ENCODE results near the gene PDE6A. TPM values are rescaled to one million over a fixed set of nuclear protein-coding genes. Genes with fewer than 3 reads are reported as not detected.

The PDE6A gene
- total and polyA plus RNA-seq, 8 donors, result 0.14 to 0.24 (median 0.18) TPM; not detected in 2

DNA sequence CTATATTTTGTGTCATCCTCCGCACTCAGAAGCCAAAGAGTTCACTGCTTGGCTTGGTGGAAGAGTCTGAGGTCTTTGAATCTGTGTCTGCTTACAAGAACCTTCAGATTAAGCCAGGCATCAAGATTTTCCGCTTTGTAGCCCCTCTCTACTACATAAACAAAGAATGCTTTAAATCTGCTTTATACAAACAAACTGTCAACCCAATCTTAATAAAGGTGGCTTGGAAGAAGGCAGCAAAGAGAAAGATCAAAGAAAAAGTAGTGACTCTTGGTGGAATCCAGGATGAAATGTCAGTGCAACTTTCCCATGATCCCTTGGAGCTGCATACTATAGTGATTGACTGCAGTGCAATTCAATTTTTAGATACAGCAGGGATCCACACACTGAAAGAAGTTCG is 36.6 kb upstream of the PDE6A start:
- DNase-seq, result no peak
- H3K27me3 ChIP-seq, result no peaks in the 10 kb centered on the region

DNA sequence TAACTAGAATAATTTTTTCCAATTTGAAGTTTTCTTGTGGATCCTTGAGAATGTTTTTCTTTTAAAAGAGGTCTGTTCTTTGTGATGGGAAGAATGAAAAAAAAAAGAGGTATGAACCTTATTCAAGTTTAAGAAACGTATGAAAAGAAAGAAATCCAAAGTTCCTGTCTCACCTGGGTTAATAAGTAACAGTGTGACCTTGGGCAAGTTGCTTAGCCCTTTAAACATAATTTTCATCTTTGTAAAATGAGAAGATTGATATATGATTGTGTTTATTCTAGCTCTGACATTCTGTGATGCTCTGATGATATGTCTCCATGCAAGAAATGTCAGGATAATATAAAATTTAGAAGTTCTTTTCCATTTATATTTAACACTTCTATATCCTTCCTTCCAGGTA is 35.3 kb upstream of the PDE6A start:
- intact Hi-C loops (cut with DNase I), result loop anchor here in 1 of 2 donors (10.0 kb wide), 1 partner anchor 145 kb away; no protein-coding TSS in a partner anchor
- TF ChIP-seq, protein P1, sequence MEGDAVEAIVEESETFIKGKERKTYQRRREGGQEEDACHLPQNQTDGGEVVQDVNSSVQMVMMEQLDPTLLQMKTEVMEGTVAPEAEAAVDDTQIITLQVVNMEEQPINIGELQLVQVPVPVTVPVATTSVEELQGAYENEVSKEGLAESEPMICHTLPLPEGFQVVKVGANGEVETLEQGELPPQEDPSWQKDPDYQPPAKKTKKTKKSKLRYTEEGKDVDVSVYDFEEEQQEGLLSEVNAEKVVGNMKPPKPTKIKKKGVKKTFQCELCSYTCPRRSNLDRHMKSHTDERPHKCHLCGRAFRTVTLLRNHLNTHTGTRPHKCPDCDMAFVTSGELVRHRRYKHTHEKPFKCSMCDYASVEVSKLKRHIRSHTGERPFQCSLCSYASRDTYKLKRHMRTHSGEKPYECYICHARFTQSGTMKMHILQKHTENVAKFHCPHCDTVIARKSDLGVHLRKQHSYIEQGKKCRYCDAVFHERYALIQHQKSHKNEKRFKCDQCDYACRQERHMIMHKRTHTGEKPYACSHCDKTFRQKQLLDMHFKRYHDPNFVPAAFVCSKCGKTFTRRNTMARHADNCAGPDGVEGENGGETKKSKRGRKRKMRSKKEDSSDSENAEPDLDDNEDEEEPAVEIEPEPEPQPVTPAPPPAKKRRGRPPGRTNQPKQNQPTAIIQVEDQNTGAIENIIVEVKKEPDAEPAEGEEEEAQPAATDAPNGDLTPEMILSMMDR (IDR thresholded peaks at IDR 0.05), result no peak
- Histone ChIP-seq H3K4me1 (no peaks in the 10 kb centered on the region), H3K4me3 (no peak overlapping the region), H3K27ac (no peak overlapping the region), H3K9me3 (no peaks in the 10 kb centered on the region), H3K27me3 (no peaks in the 10 kb centered on the region), H3K36me3 (peaks cover 0 to 58% of the 10 kb centered on the region in 2 donors)
- ATAC-seq, result no peak
- no peak for DNase-seq

More for the DNA sequence above, 36.6 kb upstream of the PDE6A start:
- H3K27ac ChIP-seq, result no peak overlapping the region
- no peaks in the 10 kb centered on the region for H3K9me3 ChIP-seq
- no peak overlapping the region for H3K4me3 ChIP-seq
- no peak for ATAC-seq
- intact Hi-C loops (cut with DNase I), result loop anchor here in 1 of 2 donors (10.0 kb wide), 1 partner anchor 146 kb away; no protein-coding TSS in a partner anchor
- H3K4me1 ChIP-seq, result no peaks in the 10 kb centered on the region
- TF ChIP-seq, protein P1 (IDR thresholded peaks at IDR 0.05), result no peak
- H3K36me3 ChIP-seq, result peaks cover 0 to 58% of the 10 kb centered on the region in 2 donors

DNA sequence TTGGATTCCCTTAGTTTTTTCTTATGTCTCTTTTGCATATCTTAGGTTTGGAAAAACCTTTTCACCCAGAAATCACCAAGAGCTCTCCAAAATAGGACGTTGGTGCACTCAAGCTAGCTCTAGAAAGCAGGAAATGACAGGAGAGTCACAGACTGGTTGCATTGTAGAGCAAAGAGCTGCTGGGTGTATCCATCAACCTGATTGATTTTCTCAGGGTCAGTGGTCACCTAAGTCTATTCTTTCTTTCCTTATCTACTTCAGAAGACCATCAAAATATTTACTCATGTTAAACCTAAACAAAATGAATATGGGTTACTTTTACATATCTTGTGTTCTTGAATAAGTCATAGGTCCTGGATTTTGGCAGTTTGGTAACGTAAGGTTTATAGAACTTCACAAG is 30.8 kb upstream of the PDE6A start:
- intact Hi-C loops (cut with DNase I), result no loop called here
- Histone ChIP-seq H3K27ac (no peak overlapping the region), H3K27me3 (no peaks in the 10 kb centered on the region), H3K4me1 (no peaks in the 10 kb centered on the region), H3K9me3 (no peaks in the 10 kb centered on the region), H3K4me3 (no peak overlapping the region), H3K36me3 (peaks cover 0 to 25% of the 10 kb centered on the region in 2 donors)
- no peak for ATAC-seq
- DNase-seq, result no peak
- TF ChIP-seq, protein P1 (IDR thresholded peaks at IDR 0.05), result no peak

DNA sequence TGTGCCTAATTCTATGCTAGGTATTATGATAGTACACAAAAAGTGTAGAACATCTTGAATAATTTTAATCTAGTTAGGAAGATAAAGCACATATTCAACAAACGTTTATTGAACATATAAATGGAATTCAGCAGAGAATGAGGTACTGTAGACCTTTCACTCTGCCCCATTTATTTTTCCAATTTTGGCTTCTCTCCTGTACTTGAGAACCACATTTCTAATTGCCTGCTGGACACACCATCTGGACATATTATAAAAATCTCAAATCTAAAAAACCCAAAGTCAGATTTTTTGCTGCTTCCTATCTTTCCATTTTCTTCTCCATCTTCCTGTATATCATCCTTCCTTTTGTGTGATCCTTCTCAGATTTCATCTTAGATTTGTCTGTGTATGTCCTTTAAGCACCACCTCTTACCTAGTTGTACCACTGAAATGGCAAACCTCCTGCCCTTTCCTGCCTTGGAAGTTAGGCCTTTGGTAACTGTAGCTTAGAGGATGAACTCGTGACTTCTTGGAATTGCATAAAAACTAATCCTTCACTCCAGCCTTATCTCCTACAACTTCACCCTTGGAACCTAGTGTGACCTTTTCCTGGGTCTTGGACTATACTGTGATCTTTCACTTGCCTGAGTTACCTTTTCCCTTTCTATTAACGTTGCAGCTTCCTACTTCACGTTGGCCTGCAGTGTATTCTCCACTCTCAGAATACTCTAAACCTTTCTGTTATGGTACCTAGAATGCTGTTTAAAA is 24.8 kb upstream of the PDE6A start:
- DNase-seq (no peak), ATAC-seq (no peak)
- Histone ChIP-seq H3K4me1 (no peaks in the 10 kb centered on the region), H3K36me3 (no peaks in the 10 kb centered on the region), H3K27ac (no peak overlapping the region), H3K9me3 (no peaks in the 10 kb centered on the region), H3K4me3 (no peak overlapping the region), H3K27me3 (no peaks in the 10 kb centered on the region)
- intact Hi-C loops (cut with DNase I), result no loop called here
- TF ChIP-seq, protein P1 (IDR thresholded peaks at IDR 0.05), result no peak

DNA sequence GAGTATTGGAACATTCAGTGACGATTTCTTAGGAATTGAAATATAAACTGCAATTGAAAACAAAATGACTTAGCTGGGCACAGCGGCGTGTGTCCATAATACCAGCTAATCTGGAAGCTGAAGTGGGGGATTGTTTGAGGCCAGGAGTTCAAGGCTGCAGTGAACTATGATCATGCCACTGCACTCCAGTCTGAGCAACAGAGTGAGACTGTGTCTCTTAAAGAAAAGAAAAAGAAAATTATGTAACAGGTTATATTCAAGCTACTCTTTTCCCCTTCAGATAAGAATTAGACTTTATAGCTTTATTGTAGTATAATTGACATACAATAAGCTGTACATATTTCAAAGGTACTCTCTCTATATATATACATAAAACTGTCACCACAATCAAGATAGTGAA is 22.4 kb upstream of the PDE6A start:
- ATAC-seq (no peak), DNase-seq (no peak)
- no peak overlapping the region for H3K4me3 ChIP-seq
- TF ChIP-seq, protein P1 (IDR thresholded peaks at IDR 0.05), result no peak
- H3K4me1 ChIP-seq, result peaks cover under 1 to 7% of the 10 kb centered on the region in 2 donors
- no peaks in the 10 kb centered on the region for H3K27me3 ChIP-seq
- no peaks in the 10 kb centered on the region for H3K36me3 ChIP-seq
- H3K9me3 ChIP-seq, result no peaks in the 10 kb centered on the region
- H3K27ac ChIP-seq, result no peak overlapping the region
- intact Hi-C loops (cut with DNase I), result no loop called here
